Inferior parietal cortex (tissue), 1 donor: ENCODE results near the gene PER2.
A peak's percentile ranks its signal among the peaks of the same experiment; 100 is the strongest.

Source experiments
- DNase-seq: peaks from one replicate; pipeline ENCODE4 v3.0.0-alpha.2; 2016; ENCODE audit errors: extremely low spot score

Gene PER2

DNA sequence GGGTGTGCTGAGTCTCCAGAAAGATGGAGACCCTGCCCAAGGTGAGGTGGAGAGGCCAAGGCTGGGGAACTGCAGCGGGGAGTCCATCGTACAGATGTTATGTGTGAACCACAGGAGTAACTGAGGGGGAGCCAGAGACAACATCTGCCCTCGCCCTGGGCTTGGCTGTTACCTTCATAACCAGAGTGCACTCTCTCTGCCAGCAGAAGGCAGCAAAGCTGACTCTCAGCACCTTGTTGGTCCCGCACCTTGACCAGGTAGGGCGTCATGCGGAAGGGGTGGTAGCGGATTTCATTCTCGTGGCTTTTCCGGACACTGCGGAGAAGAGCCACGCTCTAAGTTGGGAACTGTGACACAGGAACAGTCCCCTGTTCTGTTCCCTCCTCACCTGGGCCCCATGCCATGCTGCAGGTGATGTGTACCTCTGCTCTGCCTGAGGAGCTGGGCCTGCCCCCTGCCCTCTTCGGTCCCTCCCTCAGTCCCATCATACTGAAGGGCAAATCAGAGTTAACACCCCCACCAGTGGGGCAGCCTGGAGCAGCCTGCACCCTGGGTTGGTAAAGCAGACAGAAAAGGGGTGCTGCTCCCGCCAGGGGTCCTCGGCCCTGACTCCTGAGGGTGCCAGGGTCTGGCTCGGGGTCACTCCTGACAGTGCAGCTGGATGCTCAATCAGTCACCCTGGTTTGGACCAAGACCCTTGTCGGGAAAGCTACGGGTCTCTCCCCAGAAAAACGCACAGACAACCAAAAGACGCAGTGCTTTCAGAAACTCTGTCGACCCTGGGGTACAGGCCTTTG lies 20.3 kb downstream of the PER2 start:
- no peak for DNase-seq

GRCh38 chr2:238267341-238267710 lies 21.1 kb downstream of the PER2 start:
- DNase-seq = no peak

GRCh38 chr2:238265605-238266004 lies 22.8 kb downstream of the PER2 start:
- DNase-seq = no peak

- DNase-seq = no peak
Measured at GRCh38 chr2:238264072-238264460, 24.3 kb downstream of the PER2 start.

- peak; percentile 94 for DNase-seq
Measured at GRCh38 chr2:238263204-238264071, 25.0 kb downstream of the PER2 start.

DNA sequence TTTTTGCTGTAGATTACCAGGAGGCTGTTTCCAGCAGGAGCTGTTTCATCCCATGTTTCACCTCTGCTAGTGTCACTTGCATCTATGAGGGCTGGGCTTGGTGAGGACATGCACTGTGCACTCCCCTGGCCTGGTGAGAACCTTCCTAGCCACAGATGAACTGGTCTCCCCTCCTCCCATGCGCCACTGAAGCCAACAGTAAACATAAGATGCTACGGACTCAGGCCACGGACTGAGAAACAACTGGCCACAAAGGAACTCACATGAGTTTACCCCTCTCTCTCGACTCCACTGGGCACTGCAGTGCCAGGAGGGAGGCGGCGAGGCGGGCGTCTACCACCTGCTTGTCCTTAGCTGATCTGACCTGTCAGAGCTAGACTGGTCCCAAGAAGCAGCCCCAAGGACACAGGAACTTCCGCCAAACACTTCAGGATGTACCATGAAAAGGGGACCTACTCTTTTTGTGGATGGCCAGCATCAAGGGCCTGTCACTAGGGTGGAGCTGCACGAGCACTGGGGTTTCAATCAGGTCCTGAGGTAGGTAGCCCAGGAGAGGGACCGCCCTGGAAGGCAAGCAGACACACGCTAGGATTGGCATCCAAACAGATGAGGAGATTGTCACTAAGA lies 25.8 kb downstream of the PER2 start:
- no peak for DNase-seq

DNA sequence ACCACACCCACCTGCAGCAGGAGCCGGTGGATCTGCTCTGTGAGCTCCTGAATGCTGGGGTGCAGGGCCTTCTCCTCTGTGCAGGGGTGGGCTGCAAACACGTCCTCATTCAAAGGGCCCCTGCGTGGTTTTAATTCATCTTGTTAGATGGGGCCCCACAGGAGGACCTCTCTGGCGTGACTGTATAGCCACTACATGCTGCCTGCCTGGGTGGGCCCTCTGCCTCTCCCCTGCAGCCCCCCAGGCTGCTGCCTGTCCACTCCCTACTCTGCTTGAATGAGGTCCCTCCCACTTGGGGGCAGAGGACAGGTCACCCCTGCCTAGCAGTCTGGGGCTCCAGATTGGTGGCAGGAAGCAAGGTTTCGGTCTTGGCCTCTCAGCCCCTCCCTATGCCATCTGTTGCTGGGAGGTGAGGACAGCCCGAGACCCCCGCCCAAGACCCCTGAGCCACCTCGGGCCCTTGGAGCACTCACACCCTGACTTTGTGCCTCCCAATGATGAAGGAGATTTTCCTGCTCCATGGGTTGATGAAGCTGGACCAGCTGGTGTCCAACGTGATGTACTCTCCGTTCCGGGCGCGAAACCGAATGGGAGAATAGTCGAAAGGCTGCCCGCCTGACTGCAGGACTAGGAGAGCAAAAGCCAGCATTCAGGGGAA lies 26.6 kb downstream of the PER2 start:
- no peak for DNase-seq

GRCh38 chr2:238260883-238261282 lies 27.5 kb downstream of the PER2 start:
- DNase-seq = no peak

DNA sequence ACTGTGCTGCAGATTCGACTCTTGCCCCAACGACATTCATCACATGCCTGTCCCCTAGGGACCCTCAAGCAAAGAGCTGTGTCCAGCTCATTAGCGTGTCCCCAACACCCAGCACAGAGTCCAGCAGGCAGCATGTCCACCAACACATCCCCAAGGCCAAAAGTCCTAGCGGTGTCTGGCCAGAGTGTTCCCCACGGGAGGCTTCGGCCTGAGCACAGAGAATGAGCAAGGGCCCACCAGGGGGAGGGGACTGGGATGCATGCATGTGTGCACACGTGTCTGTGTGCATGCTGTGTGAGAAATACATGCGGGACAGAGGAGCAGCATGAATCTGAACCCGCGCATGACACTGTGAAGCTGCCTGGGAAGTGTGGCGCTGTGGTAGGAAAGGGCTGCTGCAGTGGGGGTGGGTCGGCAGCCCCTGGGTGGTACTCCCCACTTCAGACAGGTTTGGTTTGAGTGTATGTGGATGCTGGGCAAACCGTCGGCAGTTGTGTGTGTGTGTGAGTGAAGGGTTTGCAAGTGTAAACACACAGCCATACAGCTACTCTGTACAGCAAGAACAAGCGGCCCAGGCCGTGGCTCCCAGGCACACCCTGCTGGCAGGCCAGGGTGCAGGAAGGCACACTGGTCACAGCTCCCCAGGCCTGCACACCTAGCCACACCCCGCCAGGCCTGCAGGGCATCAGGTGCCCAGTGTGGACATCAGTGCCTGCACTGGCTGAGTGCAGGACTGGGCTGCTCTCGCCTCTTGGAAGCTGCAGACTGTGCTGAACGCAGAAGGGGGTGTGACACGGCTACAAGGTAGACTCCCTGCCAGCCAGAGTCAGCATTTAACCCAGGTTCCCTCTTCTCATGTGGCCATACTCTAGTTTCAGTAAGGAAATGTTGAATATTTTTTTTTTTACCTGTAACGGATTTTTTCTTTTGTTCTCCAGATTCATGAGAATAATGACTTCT lies 29.1 kb downstream of the PER2 start:
- DNase-seq = no peak

- no peak for DNase-seq
Measured at GRCh38 chr2:238257786-238258700, 30.4 kb downstream of the PER2 start.

GRCh38 chr2:238256594-238257104 lies 31.8 kb downstream of the PER2 start:
- peak; percentile 61 for DNase-seq

- no peak for DNase-seq
Measured at GRCh38 chr2:238256111-238256510, 32.3 kb downstream of the PER2 start.

DNA sequence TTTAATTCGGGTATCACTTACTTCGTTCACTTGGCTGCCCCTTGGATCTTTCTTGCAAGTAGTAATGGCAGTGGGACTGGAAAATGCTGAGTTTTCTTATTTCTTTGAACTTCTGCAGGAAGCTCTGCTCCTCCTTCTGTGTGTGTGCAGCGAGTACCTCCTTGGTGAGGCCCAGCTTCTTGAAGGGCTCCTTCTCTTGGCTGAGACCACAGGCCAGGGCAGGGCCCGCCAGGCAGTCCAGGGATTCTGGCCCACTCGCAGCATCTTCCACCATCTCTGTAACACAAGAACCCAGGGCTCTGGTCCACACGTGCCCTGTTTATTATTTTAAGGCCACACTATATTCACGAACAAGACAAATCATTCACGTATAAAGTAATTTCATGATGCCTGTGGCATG lies 32.8 kb downstream of the PER2 start:
- no peak for DNase-seq

DNA sequence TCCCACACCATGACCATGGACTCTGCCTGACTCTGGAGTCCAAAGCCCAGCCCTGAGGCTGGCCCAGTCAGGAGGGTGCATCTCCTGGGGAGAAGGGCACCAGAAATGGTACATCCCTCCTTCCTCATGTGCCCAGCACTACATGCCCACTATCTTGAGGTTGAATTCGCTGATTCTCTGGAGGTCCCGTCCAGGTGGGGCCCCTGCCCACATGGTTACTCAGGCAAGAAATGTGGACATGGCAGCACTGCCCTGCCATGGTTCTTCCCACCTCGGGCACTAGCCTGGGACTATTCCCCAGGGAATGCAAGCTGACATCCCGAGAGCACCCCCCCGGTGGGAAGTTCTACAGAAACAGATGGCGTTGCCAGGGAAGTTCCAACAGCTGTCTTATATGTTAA lies 33.3 kb downstream of the PER2 start:
- no peak for DNase-seq

DNA sequence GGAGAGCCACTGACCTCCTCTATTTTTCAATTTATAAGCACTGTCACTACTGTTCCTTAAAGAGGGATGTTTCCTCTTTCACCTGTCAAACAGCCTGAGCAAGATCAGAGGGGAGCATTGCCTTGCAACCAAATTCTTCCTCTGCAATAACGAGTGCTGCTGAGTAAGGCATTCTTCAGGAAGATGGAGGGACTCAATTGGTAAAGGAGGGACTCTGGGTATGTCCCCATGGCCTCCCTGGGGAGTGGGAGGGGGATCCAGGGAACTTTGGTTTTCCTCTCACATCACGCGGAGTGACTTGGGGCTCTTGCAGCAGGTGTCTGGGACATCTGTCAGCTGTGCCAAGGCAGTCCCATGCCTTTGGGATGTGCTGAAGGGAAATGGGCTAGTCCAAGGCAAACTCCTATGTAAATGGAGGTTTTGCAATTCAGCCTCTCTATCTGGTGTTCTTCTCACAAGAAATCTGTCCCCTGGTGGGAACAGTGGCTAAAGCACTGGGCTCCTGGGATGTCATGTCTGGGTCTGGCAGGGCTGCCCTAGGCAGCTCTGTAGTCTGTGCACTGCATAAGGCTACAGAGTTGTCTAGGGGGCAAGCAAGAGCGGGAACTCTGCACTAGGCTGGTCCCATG lies 34.2 kb downstream of the PER2 start:
- DNase-seq = no peak

GRCh38 chr2:238252766-238253630 lies 35.4 kb downstream of the PER2 start:
- no peak for DNase-seq

DNA sequence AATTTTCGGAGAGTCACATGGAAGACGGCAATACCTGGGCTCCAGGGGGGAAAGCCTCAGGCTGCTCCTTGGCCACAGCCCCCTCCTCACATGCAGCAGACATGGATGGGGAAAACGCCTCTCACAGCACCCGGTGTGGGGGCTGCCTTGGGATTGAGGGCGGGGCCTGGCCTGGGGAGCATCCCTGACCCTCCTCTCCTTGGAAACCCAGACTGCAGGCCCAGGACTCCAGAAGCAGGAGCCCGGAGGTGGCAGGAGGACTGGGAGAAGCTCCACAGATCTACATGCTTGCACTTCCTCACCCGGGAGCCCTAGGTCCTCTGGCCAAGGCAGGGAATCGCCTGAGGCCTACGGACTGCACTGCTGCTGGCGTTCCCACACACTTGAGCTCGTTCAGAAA lies 36.4 kb downstream of the PER2 start:
- DNase-seq = no peak

GRCh38 chr2:238251331-238251730 lies 37.1 kb downstream of the PER2 start:
- DNase-seq = no peak
